NCI-H2107 treated with DMSO at 0.1 percent for 48 hours (cell line): ENCODE results near the gene FUBP3.

Experiments
- DNase-seq: peaks from one replicate; lab custom pipeline; 2025; ENCODE audit not compliant: unreplicated experiment; lab: John Stamatoyannopoulos, UW

FUBP3 gene

DNA sequence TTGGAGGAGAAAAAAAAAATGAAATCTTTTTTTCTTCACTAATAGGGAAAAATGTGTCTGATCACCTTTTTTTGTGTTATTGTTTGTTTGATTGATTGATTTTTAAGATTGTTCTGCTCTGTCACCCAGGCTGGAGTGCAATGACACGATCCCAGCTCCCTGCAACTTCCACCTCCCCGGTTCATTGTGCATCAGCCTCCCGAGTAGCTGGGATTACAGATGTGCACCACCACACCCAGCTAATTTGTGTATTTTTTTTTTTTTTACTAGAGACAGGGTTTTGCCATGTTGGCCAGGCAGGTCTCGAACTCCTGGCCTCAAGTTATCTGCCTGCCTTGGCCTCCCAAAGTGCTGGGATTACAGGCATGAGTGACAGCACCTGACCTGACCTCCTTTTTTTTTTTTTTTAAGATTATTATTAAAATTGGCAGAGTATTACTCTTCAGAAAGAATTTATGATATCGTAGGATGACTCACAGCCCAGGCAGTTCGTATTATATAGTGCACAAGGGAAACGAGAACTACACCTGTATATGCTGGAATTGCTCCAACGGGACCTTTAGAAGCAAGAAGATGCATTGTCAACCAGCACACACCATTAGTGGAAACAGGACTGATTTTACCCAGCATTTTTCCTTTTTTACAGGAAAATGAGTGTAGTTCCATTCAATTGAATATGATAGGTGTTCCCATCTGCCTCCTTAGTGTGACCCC lies 27.7 kb downstream of the FUBP3 start:
- no peak for DNase-seq

DNA sequence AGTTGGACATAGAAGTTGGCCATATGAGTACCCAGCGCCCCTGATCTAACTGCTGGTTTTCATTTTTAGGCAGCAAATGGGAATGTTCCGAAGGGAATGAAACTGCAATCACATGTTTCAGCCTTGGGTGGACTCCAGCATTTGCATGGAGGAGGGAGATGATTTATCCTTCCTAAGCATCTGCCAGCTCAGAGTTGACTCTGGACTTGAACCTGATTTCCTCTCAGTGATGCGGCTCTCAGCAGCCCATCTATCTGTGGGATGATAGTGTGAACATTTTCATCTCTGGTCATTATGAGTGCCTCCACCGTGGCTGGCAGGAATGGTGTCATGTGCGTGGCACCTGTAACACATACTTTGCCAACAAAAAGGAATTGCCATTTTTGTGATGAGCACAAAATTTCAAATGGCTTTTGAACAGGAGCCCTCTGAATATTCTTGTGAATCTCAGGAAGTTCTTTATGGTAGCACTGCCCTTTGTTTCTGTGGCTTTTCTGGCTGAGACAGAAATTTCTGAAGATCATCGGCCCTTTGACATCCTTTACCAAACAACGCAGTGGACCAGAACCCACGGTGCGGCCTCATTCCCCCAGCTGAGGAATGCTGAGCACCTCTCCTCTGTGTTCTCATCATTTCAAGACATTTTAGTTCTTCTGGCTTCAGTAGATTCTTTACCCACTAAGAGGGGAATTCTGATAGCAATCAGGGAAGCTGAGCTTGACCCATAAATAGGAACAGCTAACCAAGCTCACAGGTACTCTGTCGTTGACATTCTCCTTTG lies 28.5 kb downstream of the FUBP3 start:
- DNase-seq = no peak

DNA sequence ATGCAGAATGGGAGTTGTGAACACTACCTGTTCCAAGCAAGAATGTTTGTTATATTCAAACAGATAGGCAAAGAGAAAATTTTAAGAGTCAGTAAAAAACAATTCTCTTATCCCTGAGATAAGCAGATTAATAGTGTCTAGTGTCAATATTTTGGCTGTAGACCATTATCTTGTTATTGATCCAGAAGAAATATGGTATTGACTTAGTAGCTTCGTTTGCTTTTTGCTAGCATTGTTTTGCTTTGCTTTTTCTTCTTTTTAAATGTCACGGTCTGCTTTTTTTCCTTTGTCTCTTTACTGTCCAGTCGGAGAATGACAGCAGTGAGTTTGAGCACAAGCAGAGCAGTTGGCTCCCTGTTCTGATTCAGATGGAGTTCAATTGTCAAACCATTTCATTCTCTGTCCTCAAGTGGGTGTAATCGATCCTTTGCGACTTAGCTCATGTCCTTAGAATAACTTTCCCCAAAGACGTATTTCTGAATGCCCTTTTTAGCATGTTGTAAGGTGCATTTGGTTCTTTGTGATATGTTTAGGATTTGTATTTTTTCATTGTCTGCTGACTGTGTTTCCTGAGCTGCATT lies 29.3 kb downstream of the FUBP3 start:
- DNase-seq = no peak

DNA sequence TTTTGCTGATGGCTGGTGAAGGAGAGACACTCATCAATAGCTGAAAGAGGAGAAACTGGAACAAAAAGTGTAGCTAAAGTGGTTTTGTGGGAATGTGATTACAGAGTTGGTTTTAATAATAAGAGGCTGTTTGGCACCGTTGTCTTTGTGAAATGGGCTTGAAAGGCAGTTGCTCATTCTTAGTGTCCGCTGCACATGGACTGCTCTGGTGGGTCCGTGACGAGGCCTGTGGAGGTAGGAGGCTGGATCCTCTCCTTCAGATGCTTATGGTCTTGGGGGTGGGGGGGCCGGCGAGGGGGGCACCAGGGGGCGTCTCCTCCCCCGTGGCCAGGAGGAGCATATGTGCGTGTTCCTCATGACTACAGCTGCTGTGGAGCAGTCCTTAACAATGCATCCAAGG lies 29.8 kb downstream of the FUBP3 start:
- DNase-seq = no peak

DNA sequence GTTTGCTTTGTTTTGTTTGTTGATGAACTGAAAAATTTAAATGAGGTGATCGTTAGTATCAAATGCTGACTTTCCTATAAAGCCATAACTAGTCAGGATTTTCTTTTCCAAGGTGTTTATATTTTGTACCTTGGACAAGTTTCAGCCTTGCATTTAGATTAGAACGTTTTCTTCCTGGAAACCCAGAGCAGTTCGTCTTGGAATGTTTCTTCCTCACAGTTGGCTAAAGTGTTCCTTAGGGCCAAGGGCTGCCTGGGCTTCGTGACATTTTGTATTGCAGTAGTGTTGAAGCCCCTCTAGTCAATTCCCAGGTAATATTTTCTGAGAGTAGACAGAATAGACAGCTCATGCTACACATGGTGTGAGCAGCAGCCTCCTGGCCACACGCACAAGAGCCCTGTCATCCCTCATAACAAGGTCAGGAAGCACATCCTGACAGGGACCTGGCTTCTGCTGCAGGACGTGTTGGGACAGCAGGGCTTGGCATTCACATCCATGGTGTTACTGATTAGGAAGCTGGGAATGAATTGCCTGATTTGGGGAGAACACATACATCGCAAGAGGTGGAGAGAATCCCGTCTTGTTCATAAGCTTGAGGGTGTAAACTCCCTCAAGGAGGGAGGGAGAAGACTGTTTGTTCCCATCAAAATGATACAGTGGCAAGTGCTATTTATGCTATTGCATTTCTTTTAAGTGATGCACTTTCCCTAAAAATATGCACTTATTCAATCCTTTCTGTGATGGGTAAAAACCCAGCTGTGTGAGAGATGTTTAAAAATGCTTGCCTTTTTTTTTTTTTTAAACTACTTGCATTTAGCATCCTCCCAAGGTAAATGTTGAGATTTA lies 31.7 kb downstream of the FUBP3 start:
- DNase-seq = no peak

DNA sequence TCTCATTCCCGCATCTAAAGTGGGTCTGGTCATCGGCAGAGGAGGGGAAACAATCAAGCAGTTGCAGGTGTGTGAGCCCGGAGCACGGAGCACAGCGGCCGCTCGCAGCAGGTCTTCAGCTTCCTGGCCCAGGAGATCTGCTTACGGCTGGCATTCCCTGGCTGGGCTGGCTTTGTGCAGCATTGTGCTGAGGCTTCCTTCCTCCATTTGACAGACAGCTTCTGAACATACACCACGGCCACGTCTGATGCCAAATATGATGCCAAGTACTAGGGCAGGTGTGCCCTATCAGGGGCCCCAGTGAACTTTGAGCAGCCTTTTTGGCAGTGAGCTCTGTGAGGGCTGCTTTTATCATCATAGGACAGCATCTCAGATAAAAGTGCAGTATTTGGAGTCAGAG lies 37.1 kb downstream of the FUBP3 start:
- DNase-seq = no peak

DNA sequence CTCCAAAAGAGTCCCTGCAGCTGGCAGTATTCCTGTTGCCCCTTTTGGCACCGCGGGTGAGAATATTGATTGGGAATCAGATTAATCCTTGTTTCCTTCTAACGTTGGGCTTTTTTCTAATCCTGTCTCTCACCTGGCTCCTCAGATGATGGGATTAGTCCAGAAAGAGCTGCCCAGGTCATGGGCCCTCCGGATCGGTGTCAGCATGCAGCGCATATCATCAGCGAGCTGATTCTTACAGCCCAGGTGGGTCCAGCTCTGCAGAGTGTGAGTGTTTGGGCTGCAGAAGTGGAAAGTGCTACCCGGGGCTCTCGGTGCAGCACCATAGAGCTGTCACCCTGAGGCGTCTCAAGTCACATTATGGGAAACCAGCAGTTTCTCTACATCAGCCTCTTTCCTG lies 44.1 kb downstream of the FUBP3 start:
- no peak for DNase-seq

DNA sequence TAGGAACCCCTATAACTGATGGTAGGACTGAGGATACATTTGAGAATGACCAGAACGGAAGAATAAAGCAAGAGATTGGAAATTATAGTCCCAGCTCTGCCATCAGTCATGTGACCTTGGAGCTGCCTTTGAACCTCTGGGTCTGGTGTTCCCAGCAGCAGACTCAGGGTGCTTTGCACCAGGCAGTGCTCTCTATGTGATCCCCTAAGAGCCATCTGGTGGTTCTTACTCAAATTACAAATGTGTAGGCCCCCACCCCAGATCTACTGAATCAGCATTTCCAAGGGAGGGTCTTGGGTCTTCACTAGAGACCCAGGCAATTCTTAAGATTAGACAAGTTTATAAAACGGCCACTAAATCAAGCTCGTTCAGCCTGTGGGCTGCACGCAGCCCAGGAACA lies 44.8 kb downstream of the FUBP3 start:
- no peak for DNase-seq

DNA sequence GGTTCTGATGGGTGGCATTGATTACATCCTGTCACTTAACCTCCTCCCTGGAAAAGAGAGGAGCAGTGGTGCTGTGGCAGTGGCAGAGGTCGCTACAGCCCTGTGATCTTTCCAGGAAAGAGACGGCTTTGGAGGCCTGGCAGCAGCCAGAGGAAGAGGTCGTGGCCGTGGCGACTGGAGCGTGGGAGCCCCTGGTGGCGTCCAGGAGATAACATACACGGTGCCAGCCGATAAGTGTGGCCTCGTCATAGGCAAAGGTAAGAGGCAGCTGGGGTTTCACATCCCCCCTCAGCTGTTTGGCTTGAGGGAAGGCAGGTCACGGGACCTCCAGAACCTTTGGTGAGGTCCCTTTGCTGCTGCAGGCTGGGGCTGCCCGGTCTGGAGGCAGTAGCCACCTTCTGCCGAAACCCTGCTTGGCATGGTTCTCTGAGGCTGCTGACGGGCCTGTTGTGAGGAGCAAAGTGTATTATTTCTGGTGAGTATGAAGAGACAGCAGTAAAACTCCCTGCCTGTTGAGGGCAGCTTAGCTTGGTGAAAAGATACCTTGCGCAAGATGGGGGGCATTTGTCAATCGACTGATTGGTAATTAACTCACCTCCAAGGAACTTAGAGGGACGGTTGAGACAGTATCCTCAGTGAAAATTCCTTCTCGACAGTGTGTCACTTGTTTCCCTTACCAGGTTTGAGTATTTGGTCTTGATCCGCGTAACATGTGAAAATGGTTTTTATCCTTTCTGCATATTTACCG lies 47.0 kb downstream of the FUBP3 start:
- no peak for DNase-seq

DNA sequence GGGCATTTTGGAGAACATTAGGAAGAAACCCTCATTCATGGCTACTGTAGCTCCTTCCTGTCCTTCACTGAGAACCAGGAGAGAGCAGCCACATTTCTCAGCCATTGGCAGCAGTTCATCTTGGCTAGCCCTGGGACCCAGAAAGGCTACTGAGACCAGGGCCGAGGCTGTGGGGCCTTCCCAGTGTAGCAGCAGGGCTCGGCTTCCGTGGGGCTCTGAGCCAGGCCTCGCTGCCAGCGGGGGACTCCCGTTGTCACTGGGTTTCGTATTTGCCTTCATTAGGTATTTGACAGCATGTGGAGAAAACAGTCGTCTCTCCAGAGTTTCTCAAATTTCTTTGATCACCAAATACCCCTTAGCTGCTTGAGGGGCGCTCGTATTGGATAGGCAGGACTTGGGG lies 47.7 kb downstream of the FUBP3 start:
- DNase-seq = no peak

DNA sequence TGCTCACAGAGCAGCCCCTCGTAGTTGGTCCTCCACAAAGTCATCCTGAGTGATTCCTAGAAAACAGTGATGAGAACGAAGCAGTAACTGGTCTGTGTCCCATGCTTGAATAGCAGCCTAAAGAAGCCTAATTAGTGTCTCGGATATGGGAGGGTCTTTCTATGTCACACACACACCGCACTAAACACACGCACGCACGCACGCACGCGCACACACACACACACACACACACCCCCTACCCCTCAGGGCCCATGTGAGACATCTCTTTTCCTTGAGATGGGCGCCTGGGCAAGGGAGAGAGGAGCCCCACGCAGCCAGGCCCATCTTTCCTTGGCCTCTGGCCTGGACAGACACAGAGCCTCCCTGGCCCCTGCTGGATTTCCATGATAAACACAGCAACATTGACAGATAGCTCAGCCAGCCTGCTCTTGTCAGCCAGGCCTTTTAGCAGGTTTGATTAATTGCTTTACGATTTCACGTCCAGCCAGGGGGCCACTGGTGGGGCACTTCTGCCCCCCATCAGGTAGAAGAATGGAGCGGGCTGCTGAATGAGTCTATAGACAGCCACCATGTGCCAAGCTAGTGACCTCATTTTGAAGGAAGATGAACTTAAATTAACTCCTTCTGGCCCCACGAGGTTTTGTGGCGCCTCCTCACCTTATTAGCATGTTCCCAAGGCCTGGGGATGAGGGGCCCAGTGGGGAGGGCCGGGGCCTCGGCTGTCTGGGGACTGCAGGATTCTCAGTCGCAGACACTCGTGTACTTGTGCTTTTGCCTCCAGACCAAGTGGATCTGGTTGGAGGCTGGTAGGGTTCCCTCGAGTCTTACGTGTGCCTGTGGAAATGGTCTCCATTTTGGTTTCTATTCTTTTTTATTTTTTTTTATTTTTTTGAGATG lies 48.8 kb downstream of the FUBP3 start:
- DNase-seq = no peak

DNA sequence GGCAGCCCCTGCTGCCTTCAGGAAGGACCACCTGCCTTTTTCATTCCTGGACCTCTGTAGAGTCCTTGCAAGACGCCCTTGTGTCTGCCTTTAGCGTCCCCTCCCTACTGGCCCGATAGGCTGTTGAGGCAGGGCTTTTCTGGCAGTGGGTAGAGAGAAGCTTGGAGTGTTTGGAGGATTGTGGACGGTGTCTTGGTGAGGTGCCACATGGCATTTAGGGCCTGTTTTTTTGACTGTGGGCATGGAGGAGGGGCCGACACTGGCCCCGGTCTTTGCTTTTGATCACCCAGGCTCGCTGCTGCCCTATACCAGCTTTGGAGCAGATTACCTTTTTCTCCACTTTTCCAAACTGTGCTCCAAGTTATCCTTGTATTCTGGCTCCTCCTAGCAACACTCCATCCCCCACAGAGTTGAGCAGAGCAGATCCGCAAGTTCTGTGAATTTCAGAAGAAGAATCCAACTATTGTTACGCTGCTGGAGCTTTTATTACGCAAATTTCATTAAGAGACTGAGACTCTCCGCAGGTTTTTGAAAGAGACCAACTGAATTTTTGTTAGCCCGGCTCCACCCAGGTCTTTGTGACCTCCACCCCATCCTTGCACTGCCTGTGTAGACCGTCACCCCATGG lies 50.2 kb downstream of the FUBP3 start:
- no peak for DNase-seq

DNA sequence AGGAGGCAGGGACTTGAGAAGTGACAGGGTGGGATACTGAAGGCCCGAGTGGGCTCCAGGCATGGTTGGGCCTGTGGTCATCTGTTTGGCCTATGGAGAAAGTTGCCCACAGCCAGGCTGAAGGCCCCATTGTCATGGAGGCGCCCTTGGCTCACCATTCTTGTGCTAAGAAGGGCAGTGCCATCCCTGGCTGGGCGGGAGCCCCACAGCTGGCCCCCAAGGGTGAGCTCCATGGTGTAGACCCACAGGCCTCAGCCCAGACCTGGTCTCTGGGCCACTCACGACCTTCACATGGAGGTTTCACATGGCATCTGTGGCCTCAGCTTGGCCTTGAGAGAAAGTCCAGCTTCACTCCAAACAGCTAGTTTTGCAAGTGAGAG lies 50.7 kb downstream of the FUBP3 start:
- no peak for DNase-seq

DNA sequence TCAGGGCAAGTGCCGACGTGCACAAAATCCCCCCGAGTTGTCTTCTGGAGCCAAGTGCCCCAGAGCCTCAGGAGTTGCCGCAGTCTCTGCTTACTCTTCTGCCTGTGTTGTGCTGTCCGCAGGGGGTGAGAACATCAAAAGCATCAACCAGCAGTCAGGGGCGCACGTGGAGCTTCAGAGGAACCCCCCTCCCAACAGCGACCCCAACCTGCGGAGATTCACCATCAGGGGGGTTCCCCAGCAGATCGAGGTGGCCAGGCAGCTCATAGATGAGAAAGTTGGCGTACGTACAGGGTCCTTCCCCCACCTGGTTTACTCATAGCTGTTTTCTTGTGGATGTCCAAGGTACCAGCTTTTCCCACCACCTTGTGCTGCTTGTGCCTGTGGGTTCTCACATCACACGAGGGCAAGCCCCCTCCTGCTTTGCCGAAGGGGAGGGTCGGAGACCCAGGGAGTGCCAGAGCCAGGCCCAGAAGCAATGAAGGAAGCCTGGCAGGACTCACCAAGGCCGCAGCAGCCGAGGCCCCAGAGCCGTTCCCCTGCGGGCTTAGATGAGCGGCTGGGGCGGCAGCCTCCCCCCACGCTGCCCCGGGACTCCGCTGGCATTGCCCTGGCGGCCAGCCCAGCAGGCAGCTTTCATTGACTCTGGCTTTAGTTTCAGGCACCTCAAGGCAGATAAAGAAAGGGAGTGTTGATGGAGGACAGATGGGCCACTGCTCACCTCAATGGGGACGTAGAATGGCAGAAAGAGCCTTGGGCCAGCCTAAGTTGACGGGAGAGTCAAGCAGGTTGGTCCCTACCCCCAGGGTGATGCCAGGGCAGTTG lies 51.3 kb downstream of the FUBP3 start:
- no peak for DNase-seq

DNA sequence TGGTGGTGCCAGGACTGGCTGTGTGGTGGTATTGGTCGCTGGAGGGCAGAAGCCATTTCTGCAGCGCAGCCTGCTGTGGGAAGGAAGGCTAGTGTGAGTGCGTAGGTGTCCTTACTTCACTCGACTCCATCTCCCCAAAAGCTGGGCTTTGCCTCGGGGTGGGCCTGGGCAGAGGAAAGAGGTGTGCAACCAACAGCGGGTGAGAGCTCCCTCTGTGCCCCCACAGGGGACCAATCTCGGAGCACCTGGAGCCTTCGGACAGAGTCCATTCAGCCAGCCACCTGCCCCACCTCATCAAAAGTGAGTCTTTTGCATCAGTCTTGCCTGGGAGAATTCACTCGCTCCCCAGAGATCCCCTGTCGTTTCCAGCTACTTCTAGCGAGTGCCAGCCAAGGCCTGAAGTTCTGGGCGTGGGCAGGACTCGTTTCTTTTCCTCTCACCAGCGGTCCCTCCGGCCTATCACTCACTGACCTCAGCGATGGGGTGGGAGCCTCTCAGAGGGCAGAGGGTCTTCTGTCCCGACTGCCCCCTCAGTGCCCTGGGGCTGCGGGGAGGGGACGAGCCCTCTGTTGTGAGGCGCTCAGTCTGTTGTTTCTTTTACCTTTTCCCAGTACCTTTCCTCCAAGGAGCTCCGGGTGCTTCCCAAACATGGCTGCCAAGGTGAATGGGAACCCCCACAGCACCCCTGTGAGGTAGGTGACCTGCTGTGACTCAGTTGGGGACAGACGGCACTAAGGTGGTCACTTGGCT lies 52.1 kb downstream of the FUBP3 start:
- no peak for DNase-seq

DNA sequence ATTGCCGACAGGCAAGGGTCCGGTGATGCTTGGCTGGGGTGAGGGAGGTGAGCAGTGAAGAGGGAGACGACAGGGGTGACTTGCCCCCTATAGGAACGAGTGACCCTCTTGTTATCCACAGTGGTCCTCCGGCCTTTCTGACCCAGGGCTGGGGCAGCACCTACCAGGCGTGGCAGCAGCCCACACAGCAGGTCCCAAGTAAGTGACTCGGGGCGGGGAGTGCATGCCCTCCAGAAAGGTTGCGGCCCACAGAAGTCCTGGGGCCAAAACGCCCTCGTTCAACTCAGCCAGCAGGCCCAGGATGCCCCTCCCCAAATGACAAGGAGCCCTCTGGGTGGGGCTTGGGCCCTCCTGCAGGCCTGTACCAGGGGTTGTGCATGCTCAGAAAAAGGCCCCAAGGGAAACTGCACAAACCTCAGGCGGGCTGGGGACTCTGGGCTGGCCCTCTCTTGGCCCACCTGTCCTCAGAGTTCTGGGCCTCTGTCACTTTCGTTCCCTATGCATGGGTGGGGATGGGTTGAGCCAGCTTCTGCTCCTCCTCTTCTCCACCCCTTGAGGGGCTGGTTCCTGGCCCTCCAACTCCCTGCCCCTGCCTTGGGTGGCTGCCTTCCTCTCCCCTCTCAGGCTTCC lies 52.8 kb downstream of the FUBP3 start:
- DNase-seq = no peak

DNA sequence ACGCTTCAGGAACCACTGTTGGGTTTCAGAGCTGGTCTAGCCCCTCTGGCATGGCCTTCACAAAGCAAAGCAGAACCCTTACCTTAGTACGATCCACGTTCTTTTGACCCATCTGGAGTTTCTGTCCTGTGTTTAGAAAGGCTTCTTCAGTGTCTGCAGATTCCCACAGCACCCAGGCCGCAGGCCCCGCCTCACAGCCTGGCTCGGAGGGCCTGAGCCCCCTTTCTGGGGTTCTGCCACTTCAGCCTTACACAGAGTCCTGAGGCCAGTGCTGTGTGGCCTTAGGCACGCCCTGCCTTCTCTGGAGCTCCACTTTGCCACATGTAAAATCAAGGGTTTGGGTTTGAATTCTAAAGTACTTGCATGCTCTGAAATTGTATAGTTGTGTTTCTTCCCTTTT lies 53.5 kb downstream of the FUBP3 start:
- no peak for DNase-seq
